ENCODE measurements around the gene FAM83E. TPM values are rescaled to one million over a fixed set of nuclear protein-coding genes. Genes with fewer than 3 reads are reported as not detected.

FAM83E gene
- polyA plus RNA-seq, 6 donors from 2014 or later = 0.18 TPM; not detected in 5

GRCh38 chr19:48648134-48648533 is 33.3 kb upstream of the FAM83E start:
- no peak for ATAC-seq (ENCODE audit: low read depth in 2 of 2)
- Mint-ChIP-seq H3K4me3 (peak overlapping the region in 7 of 8 donors; percentile 35 to 90 (median 67)), H3K27me3 (no peaks in the 10 kb centered on the region), H3K36me3 (no peaks in the 10 kb centered on the region), H3K9me3 (no peaks in the 10 kb centered on the region), H3K4me1 (peaks cover 50 to 74% (median 53%) of the 10 kb centered on the region in 3 donors), H3K27ac (peak overlapping the region; percentile 64 to 90 (median 82))
- no peak for DNase-seq

DNA sequence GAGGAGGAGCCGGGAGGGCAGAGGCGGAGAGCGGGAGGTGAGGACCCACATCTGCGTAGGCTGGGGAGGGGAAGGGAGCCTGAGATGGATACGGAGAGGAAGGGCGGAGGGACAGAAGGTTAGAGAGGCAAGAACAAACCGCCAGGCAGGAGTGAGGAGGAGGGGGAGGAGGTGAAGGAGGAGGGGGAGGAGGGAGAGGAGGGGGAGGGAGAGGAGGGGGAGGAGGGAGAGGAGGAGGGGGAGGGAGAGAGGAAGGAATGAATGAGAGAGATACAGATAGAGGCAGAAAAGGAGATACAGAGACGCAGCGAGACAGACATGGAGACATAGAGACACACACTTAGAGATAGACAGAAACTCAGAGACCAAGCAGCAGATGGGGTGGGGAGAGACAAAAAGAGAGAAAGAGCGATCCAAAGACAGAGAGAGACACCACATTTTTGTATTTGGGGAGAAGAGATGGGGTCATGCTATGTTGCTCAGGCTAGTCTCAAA is 31.9 kb upstream of the FAM83E start:
- Mint-ChIP-seq H3K36me3 (no peaks in the 10 kb centered on the region), H3K4me3 (peak overlapping the region; percentile 22 to 98 (median 94)), H3K4me1 (peaks cover 52 to 66% (median 58%) of the 10 kb centered on the region in 3 donors), H3K27ac (peak overlapping the region in 5 of 6 donors; percentile 40 to 89 (median 74)), H3K9me3 (no peaks in the 10 kb centered on the region), H3K27me3 (no peaks in the 10 kb centered on the region)
- DNase-seq (no peak), ATAC-seq (ENCODE audit: low read depth in 2 of 2) (no peak)

DNA sequence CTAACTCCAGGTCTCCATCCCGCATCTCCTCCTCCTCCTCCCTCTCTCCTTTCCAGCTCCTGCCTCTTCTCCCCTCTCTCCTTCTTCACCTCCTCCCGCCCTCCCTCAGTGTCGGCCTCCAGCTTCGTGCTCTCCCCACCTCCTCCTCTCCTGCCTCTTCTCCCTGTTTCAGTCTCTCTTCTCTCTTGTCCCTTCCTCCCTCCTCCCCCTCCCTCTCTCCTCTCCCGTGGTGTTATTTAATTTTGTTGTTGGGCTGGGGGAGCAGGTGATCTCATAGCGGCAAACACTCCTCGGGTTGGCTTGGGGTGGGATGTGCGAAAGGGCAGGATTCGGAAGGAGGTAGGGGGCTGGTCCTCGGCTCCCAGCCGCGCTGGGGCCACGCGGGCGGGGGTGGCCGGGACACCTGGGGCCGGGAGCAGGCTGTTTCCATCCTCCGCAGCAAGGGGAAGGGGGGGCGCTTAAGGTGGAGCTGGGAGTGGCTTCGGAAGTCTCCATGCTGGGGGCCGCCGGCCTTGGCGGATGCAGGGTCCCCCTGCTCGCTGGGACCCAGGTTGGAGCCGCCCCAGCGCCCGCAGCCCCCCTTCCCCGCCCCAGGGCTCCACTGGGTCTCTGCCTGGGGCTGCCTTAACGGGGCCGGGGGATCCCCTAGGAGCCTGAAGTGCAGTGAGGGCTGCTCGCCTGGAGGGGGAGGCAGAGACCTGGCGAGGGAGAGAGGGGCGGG is 31.3 kb upstream of the FAM83E start, which contains the start of gene CA11:
Gene CA11 (minus strand): TSS at position 187 of the 721 bp plus-strand sequence. CDS start 555 bp downstream, outside the sequence.
- no peaks in the 10 kb centered on the region for H3K36me3 Mint-ChIP-seq
- peak within 1 kb of the TSS; percentile 91 to 98 (median 96) for H3K4me3 Mint-ChIP-seq
- peak within 1 kb of the TSS; percentile 83 to 98 (median 94) for H3K27ac Mint-ChIP-seq
- H3K4me1 Mint-ChIP-seq = peaks cover 56 to 64% (median 64%) of the 10 kb centered on the region in 3 donors
- H3K27me3 Mint-ChIP-seq = no peaks in the 10 kb centered on the region
- H3K9me3 Mint-ChIP-seq = no peaks in the 10 kb centered on the region
- peak; percentile 71 to 79 for ATAC-seq (ENCODE audit: low read depth in 2 of 2)
- peak; percentile 91 for DNase-seq

- DNase-seq (no peak), ATAC-seq (ENCODE audit: low read depth in 2 of 2) (no peak)
- peaks cover 56 to 67% (median 65%) of the 10 kb centered on the region in 3 donors for H3K4me1 Mint-ChIP-seq
- H3K36me3 Mint-ChIP-seq = no peaks in the 10 kb centered on the region
- H3K27me3 Mint-ChIP-seq = no peaks in the 10 kb centered on the region
- no peaks in the 10 kb centered on the region for H3K9me3 Mint-ChIP-seq
- peak overlapping the region; percentile 91 to 98 (median 96) for H3K4me3 Mint-ChIP-seq
- peak overlapping the region; percentile 81 to 98 (median 94) for H3K27ac Mint-ChIP-seq
Observed at GRCh38 chr19:48645620-48646000, 30.7 kb upstream of the FAM83E start.

- peak; percentile 74 for DNase-seq
- Mint-ChIP-seq H3K4me3 (peak overlapping the region; percentile 91 to 98 (median 96)), H3K4me1 (peaks cover 57 to 69% (median 63%) of the 10 kb centered on the region in 3 donors), H3K9me3 (no peaks in the 10 kb centered on the region), H3K27me3 (no peaks in the 10 kb centered on the region), H3K27ac (peak overlapping the region; percentile 10 to 97 (median 90)), H3K36me3 (no peaks in the 10 kb centered on the region)
- ATAC-seq (ENCODE audit: low read depth in 2 of 2) = peak; percentile 48 to 57
Observed at GRCh38 chr19:48644839-48645619, 30.2 kb upstream of the FAM83E start.

GRCh38 chr19:48644355-48644754 is 29.5 kb upstream of the FAM83E start:
- Mint-ChIP-seq H3K4me1 (peaks cover 59 to 71% (median 61%) of the 10 kb centered on the region in 3 donors), H3K36me3 (no peaks in the 10 kb centered on the region), H3K27me3 (no peaks in the 10 kb centered on the region), H3K27ac (peak overlapping the region in 2 of 6 donors; percentile 70 to 89), H3K4me3 (peak overlapping the region in 6 of 8 donors; percentile 91 to 97 (median 96)), H3K9me3 (no peaks in the 10 kb centered on the region)
- no peak for DNase-seq
- ATAC-seq (ENCODE audit: low read depth in 2 of 2) = no peak

- ATAC-seq (ENCODE audit: low read depth in 2 of 2) = no peak
- Mint-ChIP-seq H3K27me3 (no peaks in the 10 kb centered on the region), H3K9me3 (peaks cover 0 to 7% (median 0%) of the 10 kb centered on the region in 7 donors), H3K36me3 (peaks cover 0 to 10% of the 10 kb centered on the region in 2 donors), H3K4me1 (peaks cover 58 to 74% (median 67%) of the 10 kb centered on the region in 3 donors), H3K4me3 (peak overlapping the region in 3 of 8 donors; percentile 31 to 60 (median 57)), H3K27ac (peak overlapping the region in 1 of 6 donors; percentile 24)
- DNase-seq = no peak
Observed at GRCh38 chr19:48642862-48643261, 28.0 kb upstream of the FAM83E start.

- Mint-ChIP-seq H3K4me1 (peaks cover 48 to 64% (median 60%) of the 10 kb centered on the region in 3 donors), H3K36me3 (peaks cover 0 to 10% of the 10 kb centered on the region in 2 donors), H3K4me3 (peak overlapping the region in 2 of 8 donors; percentile 17 to 49), H3K27ac (peak overlapping the region in 2 of 6 donors; percentile 26 to 68), H3K27me3 (no peaks in the 10 kb centered on the region), H3K9me3 (peaks cover 0 to 7% (median 0%) of the 10 kb centered on the region in 7 donors)
- DNase-seq (no peak), ATAC-seq (ENCODE audit: low read depth in 2 of 2) (no peak)
Observed at GRCh38 chr19:48641850-48642249, 27.0 kb upstream of the FAM83E start.

DNA sequence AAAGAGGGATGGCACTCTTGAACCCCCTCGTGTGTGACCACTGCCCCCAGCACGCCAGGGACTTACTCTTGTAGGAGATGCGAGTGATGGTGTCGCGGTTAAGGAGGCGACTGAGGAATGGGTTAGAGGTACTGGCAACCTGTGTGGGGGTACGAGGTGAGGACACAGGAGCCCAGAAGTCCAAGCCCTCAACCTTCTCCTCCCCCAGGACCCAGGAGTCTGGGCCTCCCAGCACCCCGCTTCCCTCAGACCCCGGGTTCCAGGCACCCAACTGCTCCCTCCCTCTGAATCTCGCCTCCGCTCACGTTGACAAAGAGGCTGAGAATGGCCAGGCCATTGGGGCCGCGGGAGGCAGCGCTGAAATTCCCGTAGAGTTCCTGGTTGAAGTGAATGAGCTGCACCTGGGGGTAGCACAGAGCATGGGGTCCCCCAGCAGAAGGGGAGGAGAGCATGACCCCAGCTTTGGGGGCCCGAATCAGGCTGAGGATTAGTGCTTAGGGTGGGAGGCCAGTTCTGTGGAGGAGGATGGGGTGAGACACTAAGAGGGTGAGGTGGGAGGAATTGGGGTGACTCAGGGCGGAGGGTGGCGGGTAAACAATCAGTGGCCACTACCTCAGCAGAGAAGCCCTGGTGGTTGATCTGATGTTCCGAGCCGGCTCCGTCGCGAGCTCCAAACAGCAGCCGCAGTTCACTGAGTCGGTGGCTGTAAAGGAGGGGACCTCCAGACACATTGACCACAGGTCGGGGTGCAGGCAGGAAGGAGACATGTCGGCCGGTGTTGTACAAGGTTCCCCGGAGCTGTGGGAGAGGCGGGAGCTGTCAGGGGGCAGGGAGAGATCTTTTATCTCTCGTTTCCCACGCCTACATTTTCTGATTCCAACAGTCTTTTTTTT is 24.9 kb upstream of the FAM83E start:
- peak overlapping the region; percentile 60 to 99 (median 93) for H3K4me3 Mint-ChIP-seq
- H3K27ac Mint-ChIP-seq = peak overlapping the region in 5 of 6 donors; percentile 52 to 93 (median 85)
- DNase-seq (no peak), ATAC-seq (ENCODE audit: low read depth in 2 of 2) (no peak)
- peaks cover 0 to 18% of the 10 kb centered on the region in 2 donors for H3K36me3 Mint-ChIP-seq
- H3K27me3 Mint-ChIP-seq = no peaks in the 10 kb centered on the region
- peaks cover 0 to 7% (median 0%) of the 10 kb centered on the region in 7 donors for H3K9me3 Mint-ChIP-seq
- peaks cover 45 to 62% (median 53%) of the 10 kb centered on the region in 3 donors for H3K4me1 Mint-ChIP-seq

GRCh38 chr19:48638831-48639381 is 24.0 kb upstream of the FAM83E start:
- no peaks in the 10 kb centered on the region for H3K27me3 Mint-ChIP-seq
- H3K36me3 Mint-ChIP-seq = peaks cover 0 to 18% of the 10 kb centered on the region in 2 donors
- no peak for ATAC-seq (ENCODE audit: low read depth in 2 of 2)
- peaks cover 46 to 63% (median 56%) of the 10 kb centered on the region in 3 donors for H3K4me1 Mint-ChIP-seq
- H3K9me3 Mint-ChIP-seq = peaks cover 0 to 7% (median 0%) of the 10 kb centered on the region in 7 donors
- H3K27ac Mint-ChIP-seq = peak overlapping the region in 5 of 6 donors; percentile 92 to 100 (median 99)
- peak overlapping the region; percentile 88 to 99 (median 98) for H3K4me3 Mint-ChIP-seq
- DNase-seq = no peak

DNA sequence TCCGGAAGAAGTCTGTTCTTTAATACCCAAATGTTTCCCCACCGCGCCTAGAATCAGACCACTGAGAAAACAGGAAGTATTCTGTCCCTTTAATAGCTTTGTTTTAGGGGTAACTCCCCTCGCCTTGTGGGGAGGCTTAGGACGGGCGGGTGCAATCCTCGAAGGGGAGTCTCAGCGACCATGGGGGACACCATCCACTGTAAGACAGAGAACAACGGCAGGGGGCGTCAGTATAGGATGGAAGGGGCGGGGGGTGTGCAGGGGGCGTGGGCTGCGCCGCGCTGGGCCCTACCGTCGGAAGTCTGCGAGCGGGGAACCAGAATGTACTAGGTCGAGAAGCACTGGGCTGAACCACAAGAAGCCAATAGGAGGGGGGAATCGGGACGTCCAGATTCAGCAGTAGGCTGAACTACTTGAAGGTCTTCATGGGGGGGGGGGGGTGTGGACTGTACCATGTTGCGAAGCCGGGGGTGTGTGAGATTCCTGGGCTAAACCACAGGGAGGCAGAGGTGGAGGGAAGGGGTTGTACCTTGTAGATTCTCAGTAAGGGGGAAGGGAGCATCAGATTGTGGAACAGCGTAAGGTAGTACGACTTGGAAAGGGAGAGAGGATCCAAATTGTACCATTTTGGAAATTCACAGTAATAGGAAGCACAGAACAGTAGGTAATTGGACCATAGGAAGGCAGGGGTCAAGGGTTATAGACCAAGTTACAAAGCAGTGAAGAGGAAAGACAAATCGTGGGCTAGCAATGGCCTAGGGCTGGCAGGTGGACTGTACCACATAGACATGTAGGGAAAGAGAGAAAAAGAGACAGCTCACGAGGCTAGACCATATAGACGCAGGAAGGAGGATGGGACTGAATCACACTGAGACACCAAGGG is 23.3 kb upstream of the FAM83E start:
- Mint-ChIP-seq H3K4me3 (peak overlapping the region; percentile 88 to 99 (median 98)), H3K4me1 (peaks cover 53 to 68% (median 59%) of the 10 kb centered on the region in 3 donors), H3K27me3 (no peaks in the 10 kb centered on the region), H3K9me3 (peaks cover 0 to 7% (median 0%) of the 10 kb centered on the region in 7 donors), H3K27ac (peak overlapping the region; percentile 92 to 100 (median 99)), H3K36me3 (peaks cover 0 to 18% of the 10 kb centered on the region in 2 donors)
- DNase-seq (no peak), ATAC-seq (ENCODE audit: low read depth in 2 of 2) (peak; percentile 29 to 57)
